Osteocyte (in vitro differentiated cells): Measurements from ENCODE around the gene PLEKHG4B. TPM values are rescaled to one million over a fixed set of nuclear protein-coding genes. Genes with fewer than 3 reads are reported as not detected.

Source experiments
- DNase-seq: peaks from one replicate; pipeline ENCODE4 v3.0.0; 2021; ENCODE audit warnings: mixed read lengths; ENCODE audit not compliant: unreplicated experiment; ENCODE audit errors: extremely low spot score
- H3K27ac Mint-ChIP-seq: one replicate; pipeline ENCODE4 v1.8.0; 2021; ENCODE audit warnings: mild to moderate bottlenecking, mixed read lengths; ENCODE audit not compliant: unreplicated experiment
- H3K27me3 Mint-ChIP-seq: one replicate; pipeline ENCODE4 v1.8.0; 2021; ENCODE audit warnings: mixed read lengths; ENCODE audit not compliant: unreplicated experiment
- H3K36me3 Mint-ChIP-seq: one replicate; pipeline ENCODE4 v1.8.0; 2021; ENCODE audit warnings: mixed read lengths; ENCODE audit not compliant: unreplicated experiment
- H3K4me1 Mint-ChIP-seq: one replicate; pipeline ENCODE4 v1.8.0; 2021; ENCODE audit warnings: mixed read lengths; ENCODE audit not compliant: unreplicated experiment
- H3K4me3 Mint-ChIP-seq: one replicate; pipeline ENCODE4 v1.8.0; 2021; ENCODE audit warnings: mild to moderate bottlenecking, moderate library complexity, mixed read lengths; ENCODE audit not compliant: unreplicated experiment
- H3K9me3 Mint-ChIP-seq: one replicate; pipeline ENCODE4 v1.8.0; 2021; ENCODE audit warnings: mixed read lengths; ENCODE audit not compliant: unreplicated experiment
- CTCF ChIP-seq: fragments of 200-600 bp; sonication (generic); IDR thresholded peaks from 2 replicates; pipeline ENCODE4 v1.5.0; 2021; ENCODE audit warnings: antibody characterized with exemption, mild to moderate bottlenecking, moderate library complexity
- total RNA-seq: library from RNA; stranded (reverse); gene quantifications from 2 replicates; pipeline ENCODE4 v1.2.1, GENCODE V29; 2021

The PLEKHG4B gene
- total RNA-seq, 1 donor from 2014 or later, result 4.5 TPM

- no peak for TF ChIP-seq CTCF
- H3K27me3 Mint-ChIP-seq, result no peaks in the 10 kb centered on the region
- H3K36me3 Mint-ChIP-seq, result no peaks in the 10 kb centered on the region
- H3K4me3 Mint-ChIP-seq, result no peak overlapping the region
- peaks cover 19% of the 10 kb centered on the region for H3K4me1 Mint-ChIP-seq
- DNase-seq, result no peak
- H3K9me3 Mint-ChIP-seq, result no peaks in the 10 kb centered on the region
- no peak overlapping the region for H3K27ac Mint-ChIP-seq
These were observed 95.1 kb downstream of the PLEKHG4B start for GRCh38 chr5:187042-187431.

- no peak for DNase-seq
- no peaks in the 10 kb centered on the region for H3K36me3 Mint-ChIP-seq
- no peaks in the 10 kb centered on the region for H3K27me3 Mint-ChIP-seq
- H3K9me3 Mint-ChIP-seq, result no peaks in the 10 kb centered on the region
- TF ChIP-seq CTCF, result no peak
- no peak overlapping the region for H3K4me3 Mint-ChIP-seq
- H3K4me1 Mint-ChIP-seq, result peaks cover 19% of the 10 kb centered on the region
- H3K27ac Mint-ChIP-seq, result no peak overlapping the region
These were observed 95.9 kb downstream of the PLEKHG4B start for GRCh38 chr5:187617-188451.

GRCh38 chr5:188488-189481 lies 96.8 kb downstream of the PLEKHG4B start:
- Mint-ChIP-seq H3K36me3 (no peaks in the 10 kb centered on the region), H3K4me1 (peaks cover 19% of the 10 kb centered on the region), H3K27me3 (no peaks in the 10 kb centered on the region), H3K27ac (no peak overlapping the region), H3K4me3 (peak overlapping the region; percentile 18), H3K9me3 (no peaks in the 10 kb centered on the region)
- TF ChIP-seq CTCF, result peak; percentile 92
- DNase-seq, result peak; percentile 95

GRCh38 chr5:189486-189885 lies 97.5 kb downstream of the PLEKHG4B start:
- Mint-ChIP-seq H3K4me3 (no peak overlapping the region), H3K9me3 (no peaks in the 10 kb centered on the region), H3K36me3 (no peaks in the 10 kb centered on the region), H3K27ac (no peak overlapping the region), H3K27me3 (no peaks in the 10 kb centered on the region), H3K4me1 (peaks cover 13% of the 10 kb centered on the region)
- TF ChIP-seq CTCF, result no peak
- DNase-seq, result no peak

- Mint-ChIP-seq H3K27me3 (no peaks in the 10 kb centered on the region), H3K4me3 (no peak overlapping the region), H3K27ac (peak overlapping the region; percentile 45), H3K4me1 (peaks cover 8% of the 10 kb centered on the region), H3K9me3 (no peaks in the 10 kb centered on the region), H3K36me3 (no peaks in the 10 kb centered on the region)
- DNase-seq, result no peak
- no peak for TF ChIP-seq CTCF
These were observed 98.0 kb downstream of the PLEKHG4B start for GRCh38 chr5:189976-190365.
